ENCODE measurements around the gene CHMP4A.

DNA sequence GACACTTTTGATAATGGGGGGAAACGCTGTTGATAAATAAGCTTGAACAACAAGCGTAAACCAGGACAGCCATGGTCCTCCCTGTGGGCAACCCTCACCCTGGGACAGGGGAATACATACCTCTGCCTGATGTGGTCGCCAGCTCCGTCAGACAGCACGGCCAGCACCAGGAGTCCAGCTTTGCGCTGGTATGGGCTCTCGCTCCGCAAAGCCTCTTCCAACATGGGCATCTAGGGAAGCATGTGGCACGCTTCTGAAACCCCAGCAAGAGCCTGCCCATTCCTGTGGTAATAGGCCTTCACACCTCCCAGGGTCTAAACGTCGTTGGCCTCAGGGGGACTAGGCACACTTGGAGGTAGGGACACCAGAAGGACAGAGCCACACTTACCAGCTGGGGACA, 27.5 kb downstream of the CHMP4A start:
- TF ChIP-seq, protein P1, sequence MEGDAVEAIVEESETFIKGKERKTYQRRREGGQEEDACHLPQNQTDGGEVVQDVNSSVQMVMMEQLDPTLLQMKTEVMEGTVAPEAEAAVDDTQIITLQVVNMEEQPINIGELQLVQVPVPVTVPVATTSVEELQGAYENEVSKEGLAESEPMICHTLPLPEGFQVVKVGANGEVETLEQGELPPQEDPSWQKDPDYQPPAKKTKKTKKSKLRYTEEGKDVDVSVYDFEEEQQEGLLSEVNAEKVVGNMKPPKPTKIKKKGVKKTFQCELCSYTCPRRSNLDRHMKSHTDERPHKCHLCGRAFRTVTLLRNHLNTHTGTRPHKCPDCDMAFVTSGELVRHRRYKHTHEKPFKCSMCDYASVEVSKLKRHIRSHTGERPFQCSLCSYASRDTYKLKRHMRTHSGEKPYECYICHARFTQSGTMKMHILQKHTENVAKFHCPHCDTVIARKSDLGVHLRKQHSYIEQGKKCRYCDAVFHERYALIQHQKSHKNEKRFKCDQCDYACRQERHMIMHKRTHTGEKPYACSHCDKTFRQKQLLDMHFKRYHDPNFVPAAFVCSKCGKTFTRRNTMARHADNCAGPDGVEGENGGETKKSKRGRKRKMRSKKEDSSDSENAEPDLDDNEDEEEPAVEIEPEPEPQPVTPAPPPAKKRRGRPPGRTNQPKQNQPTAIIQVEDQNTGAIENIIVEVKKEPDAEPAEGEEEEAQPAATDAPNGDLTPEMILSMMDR (IDR thresholded peaks at IDR 0.05) = no peak
- TF ChIP-seq POLR2A (IDR thresholded peaks at IDR 0.05) = no peak

All from testis (tissue), 2 donors.